Gastrocnemius medialis (tissue), 4 donors: ENCODE data around the gene CHST13. TPM values are rescaled to one million over a fixed set of nuclear protein-coding genes. Genes with fewer than 3 reads are reported as not detected.

ENCODE experiments used
- ATAC-seq, 2 donors: fragments of 150-250 bp; one replicate each; pipeline ENCODE4 v1.9.1; 2016
- DNase-seq, 2 donors: peaks; one replicate each; pipeline ENCODE4 v3.0.0-alpha.2; 2019
- H3K27ac ChIP-seq, 4 donors: fragments of 200-600 bp; sonication (generic); 1 replicate in 1 of 4; 2 replicates in 3 of 4; pipeline ENCODE4 v1.5.1; 2016 to 2018; ENCODE audit warnings: mild to moderate bottlenecking in 2 of 4, moderate library complexity in 1 of 4
- H3K27me3 ChIP-seq, 3 donors: fragments of 200-600 bp; sonication (generic) in 2 of 3; 1 replicate in 1 of 3; 2 replicates in 2 of 3; pipeline versions ENCODE4 v1.5.1 to v1.6.0; 2016 to 2019; ENCODE audit warnings: mild to moderate bottlenecking in 1 of 3, moderate library complexity in 1 of 3
- H3K36me3 ChIP-seq, 2 donors: fragments of 200-600 bp; sonication (generic) in 1 of 2; one replicate each; pipeline ENCODE4 v1.5.1; 2017 to 2018
- H3K4me1 ChIP-seq, 2 donors: fragments of 200-600 bp; sonication (generic) in 1 of 2; one replicate each; pipeline ENCODE4 v1.5.1; 2016 to 2017; ENCODE audit warnings: mild to moderate bottlenecking in 2 of 2
- H3K4me3 ChIP-seq, 4 donors: fragments of 200-600 bp; sonication (generic) in 3 of 4; 1 replicate in 1 of 4; 2 replicates in 3 of 4; pipeline ENCODE4 v1.5.1; 2016 to 2019; ENCODE audit warnings: mild to moderate bottlenecking in 2 of 4
- H3K9me3 ChIP-seq, 3 donors: fragments of 200-600 bp; sonication (generic) in 2 of 3; 1 replicate in 1 of 3; 2 replicates in 2 of 3; pipeline ENCODE4 v1.5.1; 2016 to 2019
- POLR2A ChIP-seq, 2 donors: fragments of 450-650 bp; IDR thresholded peaks; one replicate each; pipeline ENCODE4 v1.6.1; 2017; ENCODE audit warnings: antibody characterized with exemption in 2 of 2, mild to moderate bottlenecking in 2 of 2, moderate library complexity in 2 of 2
- in situ Hi-C, 4 donors: fragments of 200-750 bp; cut with MboI; loops; one replicate each; pipeline versions ENCODE4 v1.15.0 to v1.8.0; 2017; ENCODE audit warnings: low sequenced_read_pairs in 4 of 4
- intact Hi-C: fragments of 100-400 bp; cut with DNase I; formaldehyde crosslinking; loops from one replicate; pipeline ENCODE4 v1.15.1; 2023; ENCODE audit warnings: low total_unique reads
- total RNA-seq, 4 donors: library from RNA; depleted of rRNA; stranded (reverse); fragments of >200 nt; gene quantifications; one replicate each; pipeline versions ENCODE4 v1.1.0 to v1.2.3, GENCODE V29; 2016
- TF ChIP-seq, protein P1 (sequence below), 5 experiments: fragments of 450-650 bp in 3 of 5; fragments of 200-600 bp in 2 of 5; sonication (generic) in 2 of 5; IDR thresholded peaks in 4 of 5; conservative IDR thresholded peaks in 1 of 5; 1 replicate in 4 of 5; 2 replicates in 1 of 5; pipeline ENCODE4 v1.5.1; 2016 to 2019; ENCODE audit warnings: antibody characterized with exemption in 5 of 5, mild to moderate bottlenecking in 3 of 5, moderate library complexity in 3 of 5

The CHST13 gene
- total RNA-seq, 4 donors from 2014 or later, result 0.49 TPM; not detected in 3

DNA sequence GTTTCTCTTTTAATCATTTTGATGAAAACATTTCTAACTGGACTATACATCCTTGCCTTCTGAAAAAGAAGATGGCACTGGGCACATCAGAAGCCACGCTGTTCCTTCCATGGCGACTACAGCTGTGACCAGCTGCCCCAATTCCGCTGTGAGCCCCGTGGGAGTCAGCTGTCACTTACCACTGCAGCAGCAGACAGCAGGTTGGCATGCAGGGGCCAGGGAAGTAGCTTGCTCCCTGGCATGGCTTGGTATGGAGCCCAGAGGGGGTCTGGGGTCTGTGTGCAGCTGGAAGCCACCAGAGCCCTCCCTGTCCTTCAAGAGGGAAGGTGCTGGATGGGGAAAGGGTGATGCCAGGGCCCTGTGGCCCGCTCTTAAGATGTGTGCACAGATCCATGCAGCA, 43.7 kb upstream of the CHST13 start:
- Histone ChIP-seq H3K4me3 (no peak overlapping the region), H3K36me3 (no peaks in the 10 kb centered on the region), H3K27ac (no peak overlapping the region), H3K4me1 (peaks cover 8 to 30% of the 10 kb centered on the region in 2 donors), H3K9me3 (no peaks in the 10 kb centered on the region), H3K27me3 (no peaks in the 10 kb centered on the region)
- in situ Hi-C loops, result no loop called here
- DNase-seq (no peak), ATAC-seq (no peak)
- no peak for TF ChIP-seq POLR2A (IDR thresholded peaks at IDR 0.05)
- TF ChIP-seq, protein P1, sequence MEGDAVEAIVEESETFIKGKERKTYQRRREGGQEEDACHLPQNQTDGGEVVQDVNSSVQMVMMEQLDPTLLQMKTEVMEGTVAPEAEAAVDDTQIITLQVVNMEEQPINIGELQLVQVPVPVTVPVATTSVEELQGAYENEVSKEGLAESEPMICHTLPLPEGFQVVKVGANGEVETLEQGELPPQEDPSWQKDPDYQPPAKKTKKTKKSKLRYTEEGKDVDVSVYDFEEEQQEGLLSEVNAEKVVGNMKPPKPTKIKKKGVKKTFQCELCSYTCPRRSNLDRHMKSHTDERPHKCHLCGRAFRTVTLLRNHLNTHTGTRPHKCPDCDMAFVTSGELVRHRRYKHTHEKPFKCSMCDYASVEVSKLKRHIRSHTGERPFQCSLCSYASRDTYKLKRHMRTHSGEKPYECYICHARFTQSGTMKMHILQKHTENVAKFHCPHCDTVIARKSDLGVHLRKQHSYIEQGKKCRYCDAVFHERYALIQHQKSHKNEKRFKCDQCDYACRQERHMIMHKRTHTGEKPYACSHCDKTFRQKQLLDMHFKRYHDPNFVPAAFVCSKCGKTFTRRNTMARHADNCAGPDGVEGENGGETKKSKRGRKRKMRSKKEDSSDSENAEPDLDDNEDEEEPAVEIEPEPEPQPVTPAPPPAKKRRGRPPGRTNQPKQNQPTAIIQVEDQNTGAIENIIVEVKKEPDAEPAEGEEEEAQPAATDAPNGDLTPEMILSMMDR (IDR thresholded peaks at IDR 0.05 in 4 of 5, conservative IDR thresholded peaks at IDR 0.05 in 1 of 5), result no peak
- intact Hi-C loops, result no loop called here

DNA sequence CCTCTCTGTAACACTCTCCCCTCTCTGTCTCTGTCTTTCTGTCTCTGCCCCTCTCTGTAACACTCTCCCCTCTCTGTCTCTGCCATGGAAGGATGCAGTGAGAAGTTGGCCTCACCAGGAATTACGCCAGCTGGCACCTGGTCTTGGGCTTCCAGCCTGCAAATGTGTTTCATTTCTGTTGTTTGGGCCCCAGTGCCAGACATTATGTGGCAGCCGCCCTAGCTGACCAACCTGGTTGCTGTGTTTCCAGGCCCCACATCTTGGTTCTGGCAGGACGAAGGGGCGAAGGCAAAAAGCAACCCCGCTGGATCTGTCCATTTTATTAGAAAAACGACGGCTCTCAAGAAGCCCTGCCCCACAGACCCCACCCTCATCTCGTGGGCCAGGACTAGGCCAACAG, 43.1 kb upstream of the CHST13 start:
- no peaks in the 10 kb centered on the region for H3K36me3 ChIP-seq
- H3K9me3 ChIP-seq, result no peaks in the 10 kb centered on the region
- DNase-seq (no peak), ATAC-seq (no peak)
- TF ChIP-seq, protein P1 (IDR thresholded peaks at IDR 0.05 in 4 of 5, conservative IDR thresholded peaks at IDR 0.05 in 1 of 5), result no peak
- no peak for TF ChIP-seq POLR2A (IDR thresholded peaks at IDR 0.05)
- intact Hi-C loops (no loop called here), in situ Hi-C loops (no loop called here)
- H3K4me1 ChIP-seq, result peaks cover 8 to 32% of the 10 kb centered on the region in 2 donors
- H3K4me3 ChIP-seq, result no peak overlapping the region
- H3K27me3 ChIP-seq, result no peaks in the 10 kb centered on the region
- H3K27ac ChIP-seq, result no peak overlapping the region

DNA sequence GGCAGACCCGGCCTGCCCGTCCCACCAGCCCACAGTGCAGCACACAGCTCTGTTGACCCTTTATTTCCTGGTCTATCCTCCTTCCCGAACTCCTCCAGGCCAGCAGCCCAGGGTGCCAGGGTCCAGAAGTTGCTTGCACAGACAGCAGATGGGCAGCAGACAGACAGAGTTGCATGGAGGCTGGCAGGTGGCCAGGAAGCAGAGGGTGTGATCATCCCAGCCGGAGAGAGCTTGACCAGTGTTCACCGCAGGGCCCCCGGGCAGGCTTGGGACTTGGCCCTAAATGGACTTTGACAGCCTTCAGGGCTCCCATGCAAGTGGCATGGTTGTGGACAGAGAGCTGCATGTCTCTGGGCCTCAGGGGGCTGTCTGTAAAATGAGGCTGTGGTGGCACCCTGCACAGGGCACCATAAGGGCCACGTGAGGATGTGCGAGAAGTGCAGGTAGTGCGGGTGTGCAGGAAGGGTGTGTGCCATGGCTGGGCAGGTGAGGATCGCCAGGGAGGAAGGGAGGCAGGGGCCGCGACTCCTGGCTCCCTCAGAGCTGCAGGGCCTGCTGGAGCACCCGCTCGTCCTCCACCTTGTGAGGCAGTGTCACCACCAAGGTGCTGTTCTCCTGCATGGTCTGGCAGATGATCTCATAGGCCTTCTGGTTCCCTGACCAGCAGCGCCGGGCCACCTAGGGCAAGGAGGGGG, 42.0 kb upstream of the CHST13 start:
- intact Hi-C loops (no loop called here), in situ Hi-C loops (no loop called here)
- Histone ChIP-seq H3K4me1 (peaks cover 16 to 37% of the 10 kb centered on the region in 2 donors), H3K4me3 (no peak overlapping the region), H3K27me3 (no peaks in the 10 kb centered on the region), H3K9me3 (no peaks in the 10 kb centered on the region), H3K36me3 (no peaks in the 10 kb centered on the region), H3K27ac (no peak overlapping the region)
- TF ChIP-seq, protein P1 (IDR thresholded peaks at IDR 0.05 in 4 of 5, conservative IDR thresholded peaks at IDR 0.05 in 1 of 5), result no peak
- TF ChIP-seq POLR2A (IDR thresholded peaks at IDR 0.05), result no peak
- no peak for ATAC-seq
- DNase-seq, result no peak

DNA sequence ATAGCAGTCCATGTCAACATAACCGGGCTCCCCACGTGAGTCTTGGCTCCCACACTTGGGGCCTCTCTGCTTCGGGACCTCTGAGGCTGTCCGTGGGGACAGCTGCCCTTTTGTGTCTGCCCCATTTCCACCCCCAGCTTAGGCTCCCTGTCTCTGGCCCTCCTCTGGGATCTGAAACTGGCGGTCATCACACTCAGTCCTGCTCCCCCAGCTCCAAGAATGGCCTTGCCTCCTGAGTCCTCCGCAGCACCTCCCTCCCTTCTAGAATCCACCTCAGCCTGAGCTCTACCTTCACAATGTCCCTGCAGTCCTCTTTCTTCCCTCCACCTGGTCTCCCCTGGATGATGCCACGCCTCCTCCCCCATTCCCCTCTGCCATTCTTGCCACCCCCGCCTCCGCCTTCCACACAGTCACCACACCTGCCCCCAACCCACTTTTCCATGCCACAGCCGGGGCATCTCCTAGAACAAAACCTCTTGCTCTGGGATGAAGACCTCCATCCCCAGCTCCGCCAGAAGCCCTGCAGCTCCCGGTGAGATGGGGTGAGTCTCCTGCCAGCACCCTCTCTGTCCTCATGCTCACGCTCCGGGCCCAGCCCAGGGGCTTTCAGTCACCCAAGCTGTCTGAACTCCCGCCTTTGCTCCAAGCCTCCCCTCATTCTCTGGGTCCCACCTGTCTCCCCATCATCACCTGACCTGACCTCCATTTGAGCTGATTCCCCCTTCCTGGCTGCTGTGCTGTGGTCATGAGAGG, 41.3 kb upstream of the CHST13 start:
- intact Hi-C loops (no loop called here), in situ Hi-C loops (no loop called here)
- no peaks in the 10 kb centered on the region for H3K36me3 ChIP-seq
- DNase-seq, result no peak
- no peaks in the 10 kb centered on the region for H3K9me3 ChIP-seq
- no peak for ATAC-seq
- H3K4me1 ChIP-seq, result peaks cover 23 to 43% of the 10 kb centered on the region in 2 donors
- H3K27ac ChIP-seq, result no peak overlapping the region
- H3K27me3 ChIP-seq, result no peaks in the 10 kb centered on the region
- no peak overlapping the region for H3K4me3 ChIP-seq
- TF ChIP-seq, protein P1 (IDR thresholded peaks at IDR 0.05 in 4 of 5, conservative IDR thresholded peaks at IDR 0.05 in 1 of 5), result no peak
- no peak for TF ChIP-seq POLR2A (IDR thresholded peaks at IDR 0.05)
